NCI-H446 (cell line): ENCODE measurements around the gene SMIM5.
"Not testable (repeated sequence)": the region's sequence is repeated elsewhere in the genome, so short reads cannot be mapped to it uniquely, and the experiment has no call there.

ENCODE experiments used
- DNase-seq, 2 experiments: peaks; one replicate each; lab custom pipeline; 2025; lab: John Stamatoyannopoulos, UW

SMIM5 gene, protein sequence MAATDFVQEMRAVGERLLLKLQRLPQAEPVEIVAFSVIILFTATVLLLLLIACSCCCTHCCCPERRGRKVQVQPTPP

DNA sequence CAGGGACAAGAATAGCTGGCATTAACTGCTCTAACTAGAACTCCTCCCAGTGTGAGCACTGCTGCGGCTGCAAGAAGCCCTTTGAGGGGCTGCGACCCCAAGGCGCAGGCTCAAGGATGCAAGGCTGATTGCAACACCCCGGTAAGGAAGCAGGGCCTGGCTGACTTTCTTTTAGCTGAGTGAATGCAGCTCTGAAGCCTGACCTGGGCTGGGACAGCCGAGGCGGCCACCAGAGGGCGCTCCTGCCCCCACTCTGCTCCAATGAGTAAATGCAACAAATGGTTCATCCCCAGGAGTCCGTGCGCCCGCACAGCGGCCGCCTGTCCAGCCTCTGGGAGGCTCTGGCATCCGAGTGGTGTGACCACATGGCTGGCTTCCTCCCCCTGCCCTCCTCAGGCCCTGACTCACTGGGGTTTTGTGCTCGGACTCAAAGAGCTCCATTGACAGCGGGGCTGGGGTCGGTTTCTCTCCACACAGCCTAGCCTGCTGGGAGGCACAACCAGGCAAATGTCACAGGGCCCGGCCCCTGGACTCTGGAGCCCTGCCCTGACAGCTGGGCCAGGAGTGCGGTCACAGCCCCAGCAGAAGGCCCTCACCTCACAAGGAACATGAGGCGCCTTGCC is at the start of gene SMIM5:
SMIM5 (plus strand) TSS at position 572 of the 623 bp plus-strand sequence. CDS start 6,768 bp downstream, outside the sequence.
- DNase-seq: peak; percentile 25 to 76

DNA sequence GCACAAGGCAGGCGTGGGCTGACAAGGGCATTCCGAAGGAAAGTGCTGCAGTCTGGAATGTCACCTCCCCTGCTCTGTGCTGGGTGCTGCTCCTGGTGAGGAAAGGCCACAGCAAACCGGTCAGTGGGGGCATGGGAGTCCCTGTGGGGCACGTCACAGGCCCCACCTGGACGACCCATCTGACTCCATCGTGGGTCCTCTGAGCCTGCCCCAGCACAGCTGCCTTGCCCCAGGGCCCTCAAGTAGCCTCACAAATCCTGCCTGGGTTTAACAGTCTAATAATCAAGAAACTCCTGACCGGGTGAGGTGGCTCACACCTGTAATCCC is 48.4 kb upstream of the SMIM5 start:
- DNase-seq: no peak

DNA sequence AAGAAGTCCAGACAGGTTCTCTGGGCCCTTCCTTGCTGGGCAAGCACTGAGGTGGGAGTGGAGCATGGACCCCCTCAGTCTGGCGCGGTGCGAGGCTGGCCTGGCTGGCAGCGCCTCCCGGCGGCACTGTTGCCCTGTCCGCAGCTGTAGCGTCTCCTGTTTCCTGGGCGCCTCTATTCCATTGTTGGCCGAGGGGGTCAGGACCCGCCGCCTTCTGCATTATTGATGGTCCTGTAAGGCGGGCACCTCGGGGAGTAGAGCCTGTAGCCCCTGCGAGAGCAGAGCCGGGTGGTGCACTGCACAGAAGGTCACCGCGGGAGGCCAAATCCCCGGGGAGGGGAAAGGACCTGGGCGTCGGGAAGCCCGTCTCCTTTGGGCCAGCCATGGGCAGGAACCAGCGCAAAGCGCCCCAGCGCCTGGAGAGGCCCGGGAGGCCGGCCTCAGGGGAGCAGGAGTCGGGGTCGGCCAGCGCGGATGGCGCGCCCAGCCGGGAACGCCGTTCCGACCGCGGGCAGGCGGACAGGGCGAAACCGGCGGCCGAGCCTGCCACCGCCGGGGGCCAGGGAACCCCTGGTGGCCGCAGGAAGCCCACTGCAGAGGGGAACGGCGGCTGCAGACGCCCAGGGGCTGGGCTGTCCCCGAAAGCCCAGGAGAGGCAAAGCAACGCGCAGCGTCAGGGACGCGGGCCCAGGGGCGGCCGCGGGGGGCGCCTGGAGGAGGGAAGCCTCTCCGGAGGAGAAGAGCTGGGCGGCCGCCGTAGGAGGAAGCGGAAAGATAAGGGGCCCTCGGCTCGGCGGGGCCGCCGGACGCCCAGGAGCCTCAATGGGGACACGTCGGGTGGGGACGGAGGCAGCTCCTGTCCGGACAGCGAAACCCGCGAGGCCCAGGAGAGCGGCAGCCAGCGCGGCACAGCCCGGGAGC is 45.3 kb upstream of the SMIM5 start, which contains the start of gene MYO15B:
MYO15B (plus strand) TSS at position 126 of the 921 bp plus-strand sequence; CDS start at position 384, 258 bp downstream.
- DNase-seq: no peak

GRCh38 chr17:75588596-75589011 is 44.6 kb upstream of the SMIM5 start:
- peak in 1 of 2 experiments; percentile 54 for DNase-seq

- DNase-seq: peak; percentile 83 to 96
Measured at GRCh38 chr17:75589012-75589918, 44.0 kb upstream of the SMIM5 start.

DNA sequence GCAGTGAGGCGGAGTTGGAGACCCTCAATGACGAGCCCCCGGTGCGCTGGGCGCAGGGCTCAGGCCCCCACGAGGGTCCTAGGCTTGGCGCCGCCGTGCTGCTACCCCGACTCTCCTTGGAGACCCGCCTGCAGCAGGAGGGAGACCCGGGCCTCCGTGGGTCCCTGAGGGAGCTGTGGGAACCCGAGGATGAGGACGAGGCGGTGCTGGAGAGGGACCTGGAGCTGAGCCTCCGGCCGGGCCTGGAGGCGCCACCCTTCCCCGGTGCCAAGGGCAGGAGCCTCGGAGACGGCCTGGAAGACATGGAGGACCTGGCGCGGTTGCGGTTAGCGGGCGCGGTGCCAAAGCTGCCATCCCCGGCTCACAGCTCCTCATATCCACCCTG is 43.3 kb upstream of the SMIM5 start:
- DNase-seq: peak in 1 of 2 experiments; percentile 56

DNA sequence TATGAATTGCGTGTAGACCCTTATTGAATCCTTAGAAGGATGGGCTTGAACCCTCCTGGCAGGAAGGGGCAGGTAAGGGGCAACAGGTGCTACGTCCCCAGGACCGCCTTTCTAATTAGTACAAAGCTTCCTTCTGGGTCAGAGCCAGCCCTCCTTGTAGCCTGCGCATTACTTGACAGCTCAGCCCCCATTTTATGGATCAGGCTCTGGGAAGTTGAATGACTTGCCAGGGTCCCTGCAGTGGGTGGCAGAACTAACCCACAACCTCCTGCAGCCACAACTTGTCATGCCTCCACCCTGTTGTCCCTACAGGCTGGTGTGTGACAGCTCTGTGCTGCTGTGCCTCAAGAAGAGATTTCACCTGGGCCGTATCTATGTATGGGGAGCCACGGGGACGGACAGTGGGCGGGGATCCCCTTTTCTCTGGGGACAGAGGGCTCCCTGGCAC is 42.9 kb upstream of the SMIM5 start:
- DNase-seq: no peak

DNA sequence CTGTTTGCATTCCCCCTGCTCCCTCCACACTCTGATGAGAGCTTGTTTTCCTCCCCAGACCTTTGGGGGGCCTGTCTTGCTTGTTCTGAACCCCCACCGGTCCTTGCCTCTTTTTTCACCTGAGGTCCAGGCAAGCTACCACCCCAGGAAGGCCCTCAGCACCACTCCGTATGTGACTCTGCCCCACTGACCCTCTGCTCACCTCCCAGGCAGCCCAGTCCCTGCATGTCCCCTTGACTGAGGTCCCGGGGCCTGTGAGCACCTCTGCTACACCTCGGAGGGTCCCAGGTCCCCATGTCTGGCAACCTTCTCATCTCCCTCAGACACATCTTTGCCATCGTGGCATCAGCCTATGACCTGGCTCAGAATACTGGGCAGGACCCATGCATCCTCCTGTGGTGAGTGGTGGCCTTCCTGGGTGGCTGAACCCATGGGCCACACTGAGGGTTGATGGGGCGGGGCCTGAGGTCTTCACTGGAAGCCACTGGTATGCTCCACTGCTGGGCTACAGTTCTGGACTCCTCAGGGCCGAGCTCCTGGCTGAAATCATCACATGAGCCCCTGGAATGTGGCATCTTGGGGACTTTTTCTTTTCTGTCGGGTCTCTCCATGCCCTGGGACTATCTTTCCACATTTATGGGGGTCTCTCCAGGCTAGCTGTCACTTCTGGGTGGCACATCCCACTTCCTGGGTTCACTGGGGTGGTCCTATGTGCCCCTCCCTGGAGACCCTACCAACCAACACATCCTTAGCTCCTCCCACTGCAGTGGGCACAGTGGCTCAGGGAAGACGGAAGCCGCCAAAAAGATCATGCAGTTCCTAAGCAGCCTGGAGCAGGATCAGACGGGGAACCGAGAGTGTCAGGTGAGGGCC is 42.1 kb upstream of the SMIM5 start:
- DNase-seq: no peak

DNA sequence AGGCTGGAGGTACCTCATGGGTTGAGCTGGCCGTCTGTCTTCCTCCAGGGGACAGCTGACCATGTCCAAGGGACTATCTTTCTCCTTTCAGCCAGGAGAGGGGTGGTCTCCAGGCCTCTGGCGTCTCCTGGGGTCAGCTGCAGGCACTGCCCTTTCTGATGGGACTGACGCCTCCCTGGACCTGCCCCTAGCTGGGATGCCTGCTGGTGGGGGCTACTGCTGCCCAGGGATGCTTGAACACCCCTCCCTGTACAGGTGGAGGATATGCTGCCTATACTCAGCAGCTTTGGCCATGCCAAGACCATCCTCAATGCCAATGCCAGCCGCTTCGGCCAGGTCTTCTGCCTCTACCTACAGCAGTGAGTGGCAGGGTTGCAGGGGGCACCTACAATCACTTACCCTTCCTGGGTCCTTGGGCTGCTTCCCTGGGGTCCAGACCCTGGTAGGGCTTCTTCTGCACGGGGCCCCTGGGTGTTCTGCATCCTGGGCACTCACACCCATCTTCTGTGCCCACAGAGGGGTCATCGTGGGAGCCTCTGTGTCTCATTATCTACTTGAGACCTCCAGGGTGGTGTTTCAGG is 41.4 kb upstream of the SMIM5 start:
- no peak for DNase-seq

GRCh38 chr17:75592348-75593020 is 40.8 kb upstream of the SMIM5 start:
- no peak for DNase-seq

- DNase-seq: not testable (repeated sequence)
Measured at GRCh38 chr17:75593430-75593829, 39.8 kb upstream of the SMIM5 start.

- no peak for DNase-seq
Measured at GRCh38 chr17:75594499-75595283, 38.5 kb upstream of the SMIM5 start.

DNA sequence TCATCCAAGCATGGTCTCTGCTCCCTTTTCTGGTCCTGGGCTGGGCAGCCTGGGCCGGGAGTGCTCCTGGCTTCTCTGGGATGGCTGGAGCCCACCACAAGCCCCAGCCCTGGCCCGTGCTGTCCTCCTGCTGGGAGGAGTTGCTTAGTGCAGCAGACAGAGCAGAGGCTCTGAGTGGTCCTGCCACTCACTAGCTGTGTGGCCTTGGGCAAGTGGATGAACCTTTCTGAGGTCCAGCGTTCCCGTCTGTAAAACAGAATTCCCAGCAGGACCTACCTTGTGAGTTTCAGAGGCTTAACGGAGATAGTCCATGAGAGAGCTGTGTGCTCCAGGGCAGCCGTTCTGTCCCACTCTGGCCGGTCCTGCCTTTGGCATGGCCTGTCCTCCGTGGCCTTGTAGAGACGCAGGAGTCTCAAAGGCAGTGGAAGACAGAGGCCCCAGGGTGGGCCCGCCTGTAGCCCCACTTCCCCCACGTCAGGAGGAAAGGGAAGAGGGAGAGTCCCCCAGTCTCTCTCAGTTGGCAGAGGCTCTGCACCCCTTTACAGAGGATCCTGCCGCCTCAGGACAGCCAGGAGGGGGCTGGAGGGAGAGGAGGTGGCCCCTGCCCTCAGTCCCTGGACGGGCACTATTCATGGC is 37.8 kb upstream of the SMIM5 start:
- DNase-seq: no peak

DNA sequence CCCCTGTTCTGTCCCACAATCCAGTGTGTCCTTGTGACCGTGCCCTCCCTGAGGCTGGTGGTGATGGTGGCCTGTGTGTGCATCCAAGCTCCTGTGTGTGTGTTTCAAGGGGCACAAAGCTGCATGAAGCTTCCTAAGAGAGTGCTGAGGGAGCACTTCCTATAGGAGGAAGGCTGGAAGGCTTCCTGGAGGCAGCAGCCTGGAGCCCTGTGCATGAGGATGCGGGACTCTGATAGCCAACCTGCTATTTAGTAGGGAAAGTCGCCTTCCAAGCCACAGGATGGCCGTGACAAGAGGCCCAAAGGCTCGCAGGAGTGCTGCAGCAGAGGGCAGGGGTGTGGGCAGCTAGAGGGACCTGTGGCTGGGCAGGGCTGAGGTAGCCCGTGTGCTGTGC is 37.3 kb upstream of the SMIM5 start:
- DNase-seq: no peak

GRCh38 chr17:75596320-75597087 is 36.7 kb upstream of the SMIM5 start:
- no peak for DNase-seq

GRCh38 chr17:75601057-75601987 is 31.9 kb upstream of the SMIM5 start:
- peak in 1 of 2 experiments; percentile 53 for DNase-seq

DNA sequence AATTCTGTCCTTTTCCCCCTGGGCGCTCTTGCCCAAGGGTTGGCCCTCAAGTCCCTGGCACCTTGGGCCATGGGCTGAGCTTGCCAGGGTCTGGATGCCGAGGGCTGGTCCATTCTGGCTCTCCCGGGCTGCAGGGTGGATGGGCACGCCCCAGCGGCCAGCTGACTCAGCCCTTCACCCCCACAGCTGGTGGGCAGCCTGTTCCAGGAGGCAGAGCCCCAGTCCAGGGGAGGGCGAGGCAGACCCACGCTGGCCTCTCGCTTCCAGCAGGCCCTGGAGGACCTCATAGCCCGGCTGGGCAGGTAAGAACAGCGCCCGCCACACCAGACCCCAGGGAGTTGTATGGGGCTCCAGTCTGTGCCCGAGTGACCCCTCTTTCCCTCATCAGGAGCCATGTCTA is 30.6 kb upstream of the SMIM5 start:
- no peak for DNase-seq
